WTC11 (cell line): Measurements from ENCODE around the gene MAGEA4. TPM values are rescaled to one million over a fixed set of nuclear protein-coding genes. Genes with fewer than 3 reads are reported as not detected.

ENCODE experiments used
- ATAC-seq: fragments of 200-7000 bp; cut with Tn5 transposase; 2 replicates; pipeline ENCODE4 v1.10.0; 2021; ENCODE audit warnings: mild to moderate bottlenecking, moderate library complexity
- CTCF ChIA-PET: fragments of 300-600 bp; sonication (Branson Sonifier 250); formaldehyde crosslinking; loops from one replicate; lab custom pipeline; 2021; ENCODE audit warnings: antibody characterized with exemption; lab: Charles Lee
- POLR2A ChIA-PET: fragments of 350-600 bp; sonication (Branson Sonifier 250); formaldehyde crosslinking; loops from one replicate; lab custom pipeline; 2021; ENCODE audit warnings: antibody characterized with exemption; lab: Charles Lee
- DNase-seq: peaks from one replicate; pipeline ENCODE4 v3.0.0; 2021; ENCODE audit warnings: low spot score
- H3K27ac Mint-ChIP-seq: 2 replicates; pipeline ENCODE4 v1.8.0; 2021; ENCODE audit warnings: mixed read lengths
- H3K27me3 Mint-ChIP-seq: 2 replicates; pipeline ENCODE4 v1.8.0; 2021; ENCODE audit warnings: low read depth, mild to moderate bottlenecking, moderate library complexity, mixed read lengths
- H3K36me3 Mint-ChIP-seq: 2 replicates; pipeline ENCODE4 v1.8.0; 2021; ENCODE audit warnings: mixed read lengths
- H3K4me1 Mint-ChIP-seq: 2 replicates; pipeline ENCODE4 v1.8.0; 2022; ENCODE audit warnings: mixed read lengths
- H3K4me3 Mint-ChIP-seq: 2 replicates; pipeline ENCODE4 v1.8.0; 2021; ENCODE audit warnings: mild to moderate bottlenecking, moderate library complexity, mixed read lengths
- H3K9me3 Mint-ChIP-seq: 2 replicates; pipeline ENCODE4 v1.8.0; 2021; ENCODE audit warnings: mixed read lengths
- ATF2 ChIP-seq: sonication (generic); formaldehyde crosslinking; IDR thresholded peaks from 2 replicates; pipeline ENCODE4 v1.8.1; 2022; ENCODE audit warnings: low read depth, missing genetic modification reagents, borderline replicate concordance
- ATF3 ChIP-seq: sonication (generic); formaldehyde crosslinking; conservative IDR thresholded peaks from 2 replicates; pipeline ENCODE4 v1.8.1; 2022; ENCODE audit warnings: mild to moderate bottlenecking, missing genetic modification reagents
- ERG ChIP-seq: fragments of 250-450 bp; sonication (Bioruptor Pico); IDR thresholded peaks from 2 replicates; pipeline ENCODE4 v1.8.0; 2021; ENCODE audit warnings: mild to moderate bottlenecking
- FOXK1 ChIP-seq: sonication (generic); formaldehyde crosslinking; IDR thresholded peaks from 2 replicates; pipeline ENCODE4 v1.8.0; 2022; ENCODE audit warnings: mild to moderate bottlenecking, moderate library complexity, missing genetic modification reagents
- GRHL2 ChIP-seq: fragments of 250-450 bp; sonication (Bioruptor Pico); IDR thresholded peaks from 2 replicates; pipeline ENCODE4 v1.8.0; 2022; ENCODE audit warnings: mild to moderate bottlenecking, moderate library complexity; ENCODE audit not compliant: insufficient replicate concordance, severe bottlenecking
- GTF2I ChIP-seq: fragments of 250-450 bp; sonication (Bioruptor Pico); conservative IDR thresholded peaks from 2 replicates; pipeline ENCODE4 v1.4.0; 2021; ENCODE audit warnings: mild to moderate bottlenecking
- KAT7 ChIP-seq: sonication (generic); formaldehyde crosslinking; IDR thresholded peaks from 2 replicates; pipeline ENCODE4 v1.8.1; 2023; ENCODE audit warnings: missing genetic modification reagents, mild to moderate bottlenecking, borderline replicate concordance
- MAX ChIP-seq: sonication (generic); formaldehyde crosslinking; IDR thresholded peaks from 2 replicates; pipeline ENCODE4 v1.8.0; 2022; ENCODE audit warnings: mild to moderate bottlenecking, missing genetic modification reagents
- NFE2L1 ChIP-seq: sonication (generic); formaldehyde crosslinking; IDR thresholded peaks from 2 replicates; pipeline ENCODE4 v1.8.1; 2023; ENCODE audit warnings: missing genetic modification reagents
- NR1H2 ChIP-seq: sonication (generic); formaldehyde crosslinking; IDR thresholded peaks from 2 replicates; pipeline ENCODE4 v1.9.0; 2021; ENCODE audit warnings: mild to moderate bottlenecking, moderate library complexity, missing genetic modification reagents
- PREB ChIP-seq: sonication (generic); formaldehyde crosslinking; IDR thresholded peaks from 2 replicates; pipeline ENCODE4 v1.8.1; 2022; ENCODE audit warnings: mild to moderate bottlenecking, missing genetic modification reagents, moderate library complexity, borderline replicate concordance
- PRRX2 ChIP-seq: fragments of 250-450 bp; sonication (Bioruptor Pico); IDR thresholded peaks from 2 replicates; pipeline ENCODE4 v1.8.0; 2021; ENCODE audit warnings: mild to moderate bottlenecking
- RELA ChIP-seq: sonication (generic); formaldehyde crosslinking; IDR thresholded peaks from 2 replicates; pipeline ENCODE4 v1.8.1; 2022; ENCODE audit warnings: missing genetic modification reagents, mild to moderate bottlenecking, borderline replicate concordance
- SMAD4 ChIP-seq: sonication (generic); formaldehyde crosslinking; IDR thresholded peaks from 2 replicates; pipeline ENCODE4 v1.8.0; 2022; ENCODE audit warnings: mild to moderate bottlenecking, missing genetic modification reagents
- SP1 ChIP-seq: sonication (generic); formaldehyde crosslinking; conservative IDR thresholded peaks from 2 replicates; pipeline ENCODE4 v1.8.1; 2022; ENCODE audit warnings: missing genetic modification reagents
- USF1 ChIP-seq: sonication (generic); formaldehyde crosslinking; IDR thresholded peaks from 2 replicates; pipeline ENCODE4 v1.8.0; 2022; ENCODE audit warnings: mild to moderate bottlenecking, missing genetic modification reagents
- USF2 ChIP-seq: sonication (generic); formaldehyde crosslinking; IDR thresholded peaks from 2 replicates; pipeline ENCODE4 v1.8.1; 2023; ENCODE audit warnings: mild to moderate bottlenecking, missing genetic modification reagents, moderate library complexity
- ZNF281 ChIP-seq: sonication (generic); formaldehyde crosslinking; IDR thresholded peaks from 2 replicates; pipeline ENCODE4 v1.8.0; 2023; ENCODE audit warnings: mild to moderate bottlenecking, missing genetic modification reagents
- ZNF396 ChIP-seq: fragments of 250-450 bp; sonication (Bioruptor Pico); IDR thresholded peaks from 2 replicates; pipeline ENCODE4 v1.8.0; 2021; ENCODE audit warnings: mild to moderate bottlenecking, moderate library complexity, borderline replicate concordance
- ZSCAN18 ChIP-seq: fragments of 250-450 bp; sonication (Bioruptor Pico); IDR thresholded peaks from 2 replicates; pipeline ENCODE4 v2.1.2; 2022; ENCODE audit warnings: mild to moderate bottlenecking, moderate library complexity
- total RNA-seq: library from RNA; stranded (reverse); gene quantifications from 3 replicates; pipeline ENCODE4 v1.2.3, GENCODE V29; 2021

MAGEA4 gene
- total RNA-seq, 1 experiment from 2014 or later: 3.2 TPM

GRCh38 chrX:151929126-151929525, 16.4 kb downstream of the MAGEA4 start (continued):
- TF ChIP-seq PREB (CRISPR knock-in tag): no peak
- no peak for TF ChIP-seq PRRX2
- no peak for TF ChIP-seq ZSCAN18 (CRISPR knock-in tag)
- no peak for TF ChIP-seq GRHL2 (CRISPR knock-in tag)
- TF ChIP-seq RELA: no peak
- TF ChIP-seq NR1H2 (CRISPR knock-in tag): no peak
- no peak for TF ChIP-seq SP1
- no peak for TF ChIP-seq ATF2 (CRISPR knock-in tag)
- TF ChIP-seq SMAD4 (CRISPR knock-in tag): no peak
- TF ChIP-seq NFE2L1: no peak
- no peak for TF ChIP-seq ZNF396 (CRISPR knock-in tag)
- no peak for TF ChIP-seq USF2 (CRISPR knock-in tag)

- DNase-seq (no peak), ATAC-seq (no peak)
- Mint-ChIP-seq H3K27ac (no peak overlapping the region), H3K4me3 (no peak overlapping the region), H3K27me3 (no peaks in the 10 kb centered on the region), H3K4me1 (no peaks in the 10 kb centered on the region), H3K36me3 (no peaks in the 10 kb centered on the region), H3K9me3 (no peaks in the 10 kb centered on the region)
- ChIA-PET POLR2A (no interaction called here), CTCF (no interaction called here)
- no peak for TF ChIP-seq ERG (CRISPR knock-in tag)
- no peak for TF ChIP-seq USF1 (CRISPR knock-in tag)
- TF ChIP-seq KAT7 (CRISPR knock-in tag): no peak
- TF ChIP-seq ZNF281 (CRISPR knock-in tag): no peak
- no peak for TF ChIP-seq FOXK1 (CRISPR knock-in tag)
- TF ChIP-seq MAX (CRISPR knock-in tag): no peak
- TF ChIP-seq ATF3 (CRISPR knock-in tag): no peak
- no peak for TF ChIP-seq GTF2I (CRISPR knock-in tag)
These were observed 22.7 kb downstream of the MAGEA4 start for GRCh38 chrX:151935358-151935757.
